ENCODE results near the gene SOX10.

SOX10 gene

DNA sequence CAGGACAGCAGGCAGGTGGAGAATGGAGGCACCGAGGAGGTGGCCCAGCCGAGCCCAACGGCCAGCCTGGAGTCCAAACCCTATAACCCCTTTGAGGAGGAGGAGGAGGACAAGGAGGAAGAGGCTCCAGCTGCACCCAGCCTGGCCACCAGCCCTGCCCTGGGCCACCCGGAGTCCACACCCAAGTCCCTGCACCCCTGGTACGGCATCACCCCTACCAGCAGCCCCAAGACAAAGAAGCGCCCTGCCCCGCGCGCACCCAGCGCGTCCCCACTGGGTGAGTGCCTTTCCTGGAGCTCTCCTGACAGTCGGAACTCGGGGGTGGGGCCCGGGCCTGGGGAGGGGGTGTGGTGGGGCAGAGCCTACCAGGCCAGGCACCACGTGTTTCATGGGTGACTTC lies 58.6 kb downstream of the SOX10 start:
- ChIA-PET CTCF (interaction anchor here (0.6 kb wide), 1 partner anchor 9 kb away, joined by 3 read pairs; no protein-coding TSS in a partner anchor), POLR2A (interaction anchor here (0.5 to 1.1 kb wide), 3 partner anchors 11 to 106 kb away, joined by 3 to 4 read pairs (median 3); partner anchors contain the start of genes C22orf23 and POLR2F)
- Histone ChIP-seq H3K4me1 (ENCODE audit: control insufficient read depth, insufficient read depth, low read length) (no peaks in the 10 kb centered on the region), H3K27ac (ENCODE audit: extremely low read depth, low read depth, low read length) (no peak overlapping the region), H3K9me3 (ENCODE audit: control insufficient read depth, insufficient read depth, low read depth, low read length) (no peaks in the 10 kb centered on the region), H3K36me3 (ENCODE audit: control insufficient read depth in 2 of 2, insufficient read depth in 1 of 2, low read length in 2 of 2) (peaks cover 17 to 89% of the 10 kb centered on the region in 2 experiments), H3K4me3 (ENCODE audit: low read depth, low read length) (no peak overlapping the region)
- TF ChIP-seq ZNF701 (tag by site-specific recombination; IDR thresholded peaks at IDR 0.05): no peak
- TF ChIP-seq ZSCAN23 (tag by site-specific recombination; IDR thresholded peaks at IDR 0.05): no peak
- no peak for TF ChIP-seq HOXC10 (CRISPR knock-in tag; IDR thresholded peaks at IDR 0.05)
- no peak for TF ChIP-seq KLF16 (tag by site-specific recombination; IDR thresholded peaks at IDR 0.05)
- TF ChIP-seq ZNF777 (tag by site-specific recombination; IDR thresholded peaks at IDR 0.05; ENCODE audit: borderline replicate concordance): no peak
- no peak for TF ChIP-seq GLI2 (tag by site-specific recombination; IDR thresholded peaks at IDR 0.05; ENCODE audit: borderline replicate concordance, low read depth)
- no peak for TF ChIP-seq ZNF571 (tag by site-specific recombination; IDR thresholded peaks at IDR 0.05)
- TF ChIP-seq, protein P1, sequence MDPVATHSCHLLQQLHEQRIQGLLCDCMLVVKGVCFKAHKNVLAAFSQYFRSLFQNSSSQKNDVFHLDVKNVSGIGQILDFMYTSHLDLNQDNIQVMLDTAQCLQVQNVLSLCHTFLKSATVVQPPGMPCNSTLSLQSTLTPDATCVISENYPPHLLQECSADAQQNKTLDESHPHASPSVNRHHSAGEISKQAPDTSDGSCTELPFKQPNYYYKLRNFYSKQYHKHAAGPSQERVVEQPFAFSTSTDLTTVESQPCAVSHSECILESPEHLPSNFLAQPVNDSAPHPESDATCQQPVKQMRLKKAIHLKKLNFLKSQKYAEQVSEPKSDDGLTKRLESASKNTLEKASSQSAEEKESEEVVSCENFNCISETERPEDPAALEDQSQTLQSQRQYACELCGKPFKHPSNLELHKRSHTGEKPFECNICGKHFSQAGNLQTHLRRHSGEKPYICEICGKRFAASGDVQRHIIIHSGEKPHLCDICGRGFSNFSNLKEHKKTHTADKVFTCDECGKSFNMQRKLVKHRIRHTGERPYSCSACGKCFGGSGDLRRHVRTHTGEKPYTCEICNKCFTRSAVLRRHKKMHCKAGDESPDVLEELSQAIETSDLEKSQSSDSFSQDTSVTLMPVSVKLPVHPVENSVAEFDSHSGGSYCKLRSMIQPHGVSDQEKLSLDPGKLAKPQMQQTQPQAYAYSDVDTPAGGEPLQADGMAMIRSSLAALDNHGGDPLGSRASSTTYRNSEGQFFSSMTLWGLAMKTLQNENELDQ (tag by site-specific recombination; IDR thresholded peaks at IDR 0.05; ENCODE audit: low read depth): no peak
- no peak for TF ChIP-seq ZNF121 (tag by site-specific recombination; IDR thresholded peaks at IDR 0.05)
- TF ChIP-seq, protein P2, sequence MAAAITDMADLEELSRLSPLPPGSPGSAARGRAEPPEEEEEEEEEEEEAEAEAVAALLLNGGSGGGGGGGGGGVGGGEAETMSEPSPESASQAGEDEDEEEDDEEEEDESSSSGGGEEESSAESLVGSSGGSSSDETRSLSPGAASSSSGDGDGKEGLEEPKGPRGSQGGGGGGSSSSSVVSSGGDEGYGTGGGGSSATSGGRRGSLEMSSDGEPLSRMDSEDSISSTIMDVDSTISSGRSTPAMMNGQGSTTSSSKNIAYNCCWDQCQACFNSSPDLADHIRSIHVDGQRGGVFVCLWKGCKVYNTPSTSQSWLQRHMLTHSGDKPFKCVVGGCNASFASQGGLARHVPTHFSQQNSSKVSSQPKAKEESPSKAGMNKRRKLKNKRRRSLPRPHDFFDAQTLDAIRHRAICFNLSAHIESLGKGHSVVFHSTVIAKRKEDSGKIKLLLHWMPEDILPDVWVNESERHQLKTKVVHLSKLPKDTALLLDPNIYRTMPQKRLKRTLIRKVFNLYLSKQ (tag by site-specific recombination; IDR thresholded peaks at IDR 0.05; ENCODE audit: borderline replicate concordance): no peak
- no peak for TF ChIP-seq KLF7 (tag by site-specific recombination; IDR thresholded peaks at IDR 0.05; ENCODE audit: borderline replicate concordance)
- TF ChIP-seq OVOL3 (tag by site-specific recombination; IDR thresholded peaks at IDR 0.05): no peak
- TF ChIP-seq ZNF132 (tag by site-specific recombination; IDR thresholded peaks at IDR 0.05; ENCODE audit: borderline replicate concordance): no peak
- no peak for TF ChIP-seq TCF7L2 (IDR thresholded peaks at IDR 0.05; ENCODE audit: borderline replicate concordance, low read depth, low read length)

DNA sequence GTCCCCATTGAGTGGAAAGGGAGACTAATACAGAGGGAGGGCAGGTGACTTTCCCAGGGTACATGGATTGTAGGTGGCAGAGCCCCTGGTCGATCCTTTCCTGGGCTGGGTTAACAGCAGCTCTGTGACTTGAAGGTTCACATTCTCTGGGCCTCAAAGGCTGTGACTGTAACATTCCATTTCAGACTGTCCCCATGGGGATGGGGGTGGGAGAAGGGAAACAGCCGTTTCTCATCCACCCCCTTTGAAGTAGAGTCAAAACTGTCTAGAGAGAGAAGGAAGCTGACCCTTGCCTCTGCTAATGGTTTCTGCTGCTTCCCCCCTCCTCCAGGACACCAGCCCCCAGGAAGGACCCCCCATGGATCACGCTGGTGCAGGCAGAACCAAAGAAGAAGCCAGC lies 59.0 kb downstream of the SOX10 start:
- POLR2A ChIA-PET: interaction anchor here (0.5 to 0.7 kb wide), 3 partner anchors 11 to 122 kb away, joined by 3 to 4 read pairs (median 3); no protein-coding TSS in a partner anchor
- CTCF ChIA-PET: interaction anchor here (0.6 kb wide), 1 partner anchor 10 kb away, joined by 3 read pairs; no protein-coding TSS in a partner anchor

More for the DNA sequence above, 59.0 kb downstream of the SOX10 start:
- H3K4me3 ChIP-seq (ENCODE audit: low read depth, low read length): no peak overlapping the region
- no peaks in the 10 kb centered on the region for H3K9me3 ChIP-seq (ENCODE audit: control insufficient read depth, insufficient read depth, low read depth, low read length)
- H3K36me3 ChIP-seq (ENCODE audit: control insufficient read depth in 2 of 2, insufficient read depth in 1 of 2, low read length in 2 of 2): peaks cover 21 to 85% of the 10 kb centered on the region in 2 experiments
- TF ChIP-seq YY2 (tag by site-specific recombination; IDR thresholded peaks at IDR 0.05) (no peak), GLIS2 (tag by site-specific recombination; IDR thresholded peaks at IDR 0.05) (0 out of 2 replicates have a peak, but pooled peaks have one; percentile 22), IKZF3 (tag by site-specific recombination; IDR thresholded peaks at IDR 0.05) (no peak)
- TF ChIP-seq, protein P3, sequence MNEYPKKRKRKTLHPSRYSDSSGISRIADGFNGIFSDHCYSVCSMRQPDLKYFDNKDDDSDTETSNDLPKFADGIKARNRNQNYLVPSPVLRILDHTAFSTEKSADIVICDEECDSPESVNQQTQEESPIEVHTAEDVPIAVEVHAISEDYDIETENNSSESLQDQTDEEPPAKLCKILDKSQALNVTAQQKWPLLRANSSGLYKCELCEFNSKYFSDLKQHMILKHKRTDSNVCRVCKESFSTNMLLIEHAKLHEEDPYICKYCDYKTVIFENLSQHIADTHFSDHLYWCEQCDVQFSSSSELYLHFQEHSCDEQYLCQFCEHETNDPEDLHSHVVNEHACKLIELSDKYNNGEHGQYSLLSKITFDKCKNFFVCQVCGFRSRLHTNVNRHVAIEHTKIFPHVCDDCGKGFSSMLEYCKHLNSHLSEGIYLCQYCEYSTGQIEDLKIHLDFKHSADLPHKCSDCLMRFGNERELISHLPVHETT (tag by site-specific recombination; IDR thresholded peaks at IDR 0.05): no peak
- H3K27ac ChIP-seq (ENCODE audit: extremely low read depth, low read depth, low read length): 0 out of 2 replicates have a peak overlapping the region, but pooled peaks have one; percentile 24
- H3K4me1 ChIP-seq (ENCODE audit: control insufficient read depth, insufficient read depth, low read length): no peaks in the 10 kb centered on the region
